HepG2 (cell line): ENCODE results near the gene SAMM50. TPM values are rescaled to one million over a fixed set of nuclear protein-coding genes. Genes with fewer than 3 reads are reported as not detected.

Experiments used
- ATAC-seq: fragments of 200-7000 bp; cut with Tn5 transposase; 3 replicates; pipeline ENCODE4 v1.9.1; 2020; ENCODE audit warnings: mild to moderate bottlenecking, moderate library complexity
- BruUV-seq: library from RNA; stranded (reverse); fragments of 400-500 nt; replicated peaks from 2 replicates; lab custom pipeline; 2021; lab: Mats Ljungman, UMichigan
- CTCF ChIA-PET: fragments of 300-600 bp; formaldehyde crosslinking; extraction: SDS; loops from one replicate; lab custom pipeline; 2021; ENCODE audit warnings: low total read pairs, inconsistent platforms, low intra/inter-chr PET ratio; lab: Yijun Ruan, JAX
- POLR2A ChIA-PET: fragments of 350-600 bp; sonication (Branson Sonifier 250); formaldehyde crosslinking; loops from one replicate; lab custom pipeline; 2020; ENCODE audit warnings: antibody characterized with exemption, inconsistent platforms; lab: Yijun Ruan, JAX
- DNase-seq: peaks from one replicate; pipeline ENCODE4 v3.0.0-alpha.2; 2015; ENCODE audit warnings: low spot score
- FAIRE-seq: peaks from 3 replicates; lab custom pipeline; 2011; peaks lifted over from hg19 to GRCh38; lab: Jason Lieb, UNC
- H2AFZ ChIP-seq: one replicate; pipeline ENCODE4 v1.6.1; 2011; ENCODE audit warnings: low read length, inconsistent platforms
- H3K27ac ChIP-seq: fragments of 300-600 bp; 3 replicates; pipeline ENCODE4 v1.8.0; 2011; ENCODE audit warnings: mixed run types, mild to moderate bottlenecking, mixed read lengths, low read length, inconsistent platforms; ENCODE audit not compliant: insufficient read depth; ENCODE audit errors: extremely low read length
- H3K27me3 ChIP-seq, 2 experiments: fragments of 200-600 bp in 1 of 2; 2 replicates in 1 of 2; 3 replicates in 1 of 2; pipeline versions ENCODE4 v1.6.0 to v1.8.0; 2011; ENCODE audit warnings: low read length in 2 of 2, mild to moderate bottlenecking in 2 of 2, moderate library complexity in 2 of 2, inconsistent platforms in 1 of 2; ENCODE audit not compliant: insufficient read depth in 2 of 2, control insufficient read depth in 1 of 2
- H3K36me3 ChIP-seq, 2 experiments: fragments of 200-600 bp in 1 of 2; replicated peaks in 1 of 2; 2 replicates in 1 of 2; 3 replicates in 1 of 2; pipeline versions ENCODE4 v1.5.1 to v1.8.0; 2011; ENCODE audit warnings: low read length in 2 of 2, inconsistent platforms in 1 of 2; ENCODE audit not compliant: insufficient read depth in 2 of 2, control insufficient read depth in 1 of 2
- H3K4me1 ChIP-seq: 2 replicates; pipeline ENCODE4 v1.5.1; 2012; ENCODE audit warnings: low read length, inconsistent platforms; ENCODE audit not compliant: insufficient read depth
- H3K4me2 ChIP-seq: 2 replicates; pipeline ENCODE4 v1.6.0; 2011; ENCODE audit warnings: low read depth, low read length, inconsistent platforms
- H3K4me3 ChIP-seq, 3 experiments: fragments of 200-600 bp in 1 of 3; sonication (generic), shearing (Covaris generic) in 1 of 3; replicated peaks in 1 of 3; 2 replicates each; pipeline ENCODE4 v1.5.1; 2011 to 2016; ENCODE audit warnings: low read length in 3 of 3, inconsistent platforms in 2 of 3, low read depth in 2 of 3, mild to moderate bottlenecking in 2 of 3, control low read depth in 1 of 3, mixed read lengths in 1 of 3; ENCODE audit not compliant: insufficient read depth in 1 of 3
- H3K79me2 ChIP-seq: one replicate; pipeline ENCODE4 v1.6.1; 2011; ENCODE audit warnings: low read length, inconsistent platforms; ENCODE audit not compliant: insufficient read depth
- H3K9ac ChIP-seq: 2 replicates; pipeline ENCODE4 v1.6.0; 2011; ENCODE audit warnings: mild to moderate bottlenecking, low read depth, low read length, inconsistent platforms; ENCODE audit not compliant: insufficient read depth
- H3K9me3 ChIP-seq: 2 replicates; pipeline ENCODE4 v1.5.1; 2012; ENCODE audit warnings: mild to moderate bottlenecking, low read length
- H4K20me1 ChIP-seq: 2 replicates; pipeline ENCODE4 v1.6.0; 2011; ENCODE audit warnings: inconsistent platforms, mild to moderate bottlenecking, low read length, moderate library complexity; ENCODE audit not compliant: insufficient read depth
- ATAD3A ChIP-seq: sonication (generic); formaldehyde crosslinking; IDR thresholded peaks from 2 replicates; pipeline ENCODE4 v1.4.0; 2020; ENCODE audit warnings: missing genetic modification reagents
- HNRNPUL1 ChIP-seq: fragments of 200-400 bp; formaldehyde crosslinking; IDR thresholded peaks from 2 replicates; pipeline ENCODE4 v1.6.1; 2017; ENCODE audit warnings: low read depth, mild to moderate bottlenecking, low read length, moderate library complexity
- MYC ChIP-seq: sonication (generic); formaldehyde crosslinking; IDR thresholded peaks from 2 replicates; pipeline ENCODE4 v1.9.0; 2021; ENCODE audit warnings: missing genetic modification reagents, borderline replicate concordance
- SNAPC5 ChIP-seq: sonication (generic); formaldehyde crosslinking; IDR thresholded peaks from 2 replicates; pipeline ENCODE4 v1.8.1; 2023; ENCODE audit warnings: mild to moderate bottlenecking, missing genetic modification reagents, borderline replicate concordance
- STAT5B ChIP-seq: sonication (generic); formaldehyde crosslinking; IDR thresholded peaks from 2 replicates; pipeline ENCODE4 v1.4.0; 2020; ENCODE audit warnings: missing genetic modification reagents
- TFDP1 ChIP-seq: IDR thresholded peaks from 2 replicates; pipeline ENCODE4 v1.6.1; 2016; ENCODE audit warnings: missing compliant biosample characterization, missing genetic modification reagents, borderline replicate concordance
- TGIF2 ChIP-seq: IDR thresholded peaks from 2 replicates; pipeline ENCODE4 v1.6.1; 2016; ENCODE audit warnings: control low read depth, missing compliant biosample characterization
- ZBTB14 ChIP-seq: sonication (generic); formaldehyde crosslinking; IDR thresholded peaks from 2 replicates; pipeline ENCODE4 v1.4.0; 2020; ENCODE audit warnings: missing genetic modification reagents
- WGBS: methylation state at CpG from one replicate; pipeline ENCODE4 v1.1.6; 2017; ENCODE audit warnings: low lambda C conversion rate; 5-methylcytosine and 5-hydroxymethylcytosine counted together
- in situ Hi-C: cut with HindIII; loops from 2 replicates; pipeline ENCODE4 v1.10.0; 2017; ENCODE audit warnings: low pct_unique_long_range_greater_than_20kb; ENCODE audit not compliant: extremely low pct_ligation_motif_present
- intact Hi-C: fragments of 100-400 bp; cut with micrococcal nuclease; formaldehyde crosslinking; loops from one replicate; pipeline ENCODE4 v1.10.0; 2022; ENCODE audit not compliant: unreplicated experiment
- polyA plus RNA-seq, 8 experiments: library from polyadenylated mRNA; depleted of rRNA in 3 of 8; stranded (reverse) in 7 of 8; unstranded in 1 of 8; fragments of >200 nt; fragmentation: Illumina TruSeq in 4 of 8; extraction: Trizol in 4 of 8; gene quantifications; 2 replicates each; pipeline versions ENCODE4 v1.2.1 to v1.2.3, GENCODE V29; 2011 to 2016; ENCODE audit warnings: low read depth in 4 of 8, missing spikeins in 1 of 8, mixed read lengths in 1 of 8; ENCODE audit not compliant: insufficient read depth in 1 of 8
- total RNA-seq, 5 experiments: library from RNA; depleted of rRNA; stranded (reverse); fragments of >200 nt; fragmentation: Illumina TruSeq; extraction: Trizol; gene quantifications; 2 replicates each; pipeline ENCODE4 v1.2.3, GENCODE V29; 2016; ENCODE audit warnings: low read depth in 1 of 5

The SAMM50 gene
- total and polyA plus RNA-seq, 2 of the 13 experiments (the other 11 are each of a cell fraction or from before 2014, with no cell fraction given): 34.7 to 63.4 TPM

- TF ChIP-seq ZBTB14 (CRISPR knock-in tag) (0 out of 2 replicates have a peak, but pooled peaks have one; percentile 43), HNRNPUL1 (no peak), TFDP1 (0 out of 2 replicates have a peak, but pooled peaks have one; percentile 18), STAT5B (CRISPR knock-in tag) (no peak), MYC (CRISPR knock-in tag) (peak; percentile 52; the same call in 1 of the 2 replicates)
Observed at GRCh38 chr22:44023404-44024287, 68.4 kb downstream of the SAMM50 start (continued).

GRCh38 chr22:44024288-44024921, 69.2 kb downstream of the SAMM50 start, which contains the start of gene PARVB:
PARVB (plus strand) TSS chr22:44024302; CDS start chr22:44024340, 38 bp downstream.
- Histone ChIP-seq H3K4me1 (peaks cover 11% of the 10 kb centered on the region), H3K9me3 (no peaks in the 10 kb centered on the region), H3K27me3 (peaks cover 0 to 15% of the 10 kb centered on the region in 2 experiments; a peak in 1 of 5 replicates), H3K4me2 (peak within 1 kb of the TSS; percentile 70), H3K27ac (no peak within 1 kb of the TSS), H3K4me3 (peak within 1 kb of the TSS; percentile 7 to 75 (median 19); a peak in 4 of 6 replicates), H3K9ac (peak within 1 kb of the TSS; percentile 49)
- DNase-seq (no peak), ATAC-seq (no peak)
- POLR2A ChIA-PET: no interaction called here
- in situ Hi-C loops: no loop called here
- intact Hi-C loops: no loop called here
- WGBS: no CpG with 5 or more reads among the region's 83 CpGs
- TF ChIP-seq TGIF2 (no peak), SNAPC5 (CRISPR knock-in tag) (no peak), ATAD3A (CRISPR knock-in tag) (no peak)
- TF ChIP-seq, all 625 proteins: peak for 0
- H4K20me1 ChIP-seq: no peaks in the 10 kb centered on the region
- BruUV-seq: no TSS peak
- CTCF ChIA-PET: no interaction called here
- H3K79me2 ChIP-seq: no peaks in the 10 kb centered on the region
- H3K36me3 ChIP-seq: no peaks in the 10 kb centered on the region
- no peak for FAIRE-seq
- no peak within 1 kb of the TSS for H2AFZ ChIP-seq
